HepG2 (cell line): Measurements from ENCODE around the gene PEMT. TPM values are rescaled to one million over a fixed set of nuclear protein-coding genes. Genes with fewer than 3 reads are reported as not detected.
A peak's percentile ranks its signal among the peaks of the same experiment; 100 is the strongest.

Experiments used
- ATAC-seq: fragments of 200-7000 bp; cut with Tn5 transposase; 3 replicates; pipeline ENCODE4 v1.9.1; 2020; ENCODE audit warnings: mild to moderate bottlenecking, moderate library complexity
- BruUV-seq: library from RNA; stranded (reverse); fragments of 400-500 nt; replicated peaks from 2 replicates; lab custom pipeline; 2021; lab: Mats Ljungman, UMichigan
- CTCF ChIA-PET: fragments of 300-600 bp; formaldehyde crosslinking; extraction: SDS; loops from one replicate; lab custom pipeline; 2021; ENCODE audit warnings: low total read pairs, inconsistent platforms, low intra/inter-chr PET ratio; lab: Yijun Ruan, JAX
- POLR2A ChIA-PET: fragments of 350-600 bp; sonication (Branson Sonifier 250); formaldehyde crosslinking; loops from one replicate; lab custom pipeline; 2020; ENCODE audit warnings: antibody characterized with exemption, inconsistent platforms; lab: Yijun Ruan, JAX
- DNase-seq: peaks from one replicate; pipeline ENCODE4 v3.0.0-alpha.2; 2015; ENCODE audit warnings: low spot score
- FAIRE-seq: peaks from 3 replicates; lab custom pipeline; 2011; peaks lifted over from hg19 to GRCh38; lab: Jason Lieb, UNC
- H2AFZ ChIP-seq: one replicate; pipeline ENCODE4 v1.6.1; 2011; ENCODE audit warnings: low read length, inconsistent platforms
- H3K27ac ChIP-seq: fragments of 300-600 bp; 3 replicates; pipeline ENCODE4 v1.8.0; 2011; ENCODE audit warnings: mixed run types, mild to moderate bottlenecking, mixed read lengths, low read length, inconsistent platforms; ENCODE audit not compliant: insufficient read depth; ENCODE audit errors: extremely low read length
- H3K27me3 ChIP-seq, 2 experiments: fragments of 200-600 bp in 1 of 2; 2 replicates in 1 of 2; 3 replicates in 1 of 2; pipeline versions ENCODE4 v1.6.0 to v1.8.0; 2011; ENCODE audit warnings: low read length in 2 of 2, mild to moderate bottlenecking in 2 of 2, moderate library complexity in 2 of 2, inconsistent platforms in 1 of 2; ENCODE audit not compliant: insufficient read depth in 2 of 2, control insufficient read depth in 1 of 2
- H3K36me3 ChIP-seq, 2 experiments: fragments of 200-600 bp in 1 of 2; replicated peaks in 1 of 2; 2 replicates in 1 of 2; 3 replicates in 1 of 2; pipeline versions ENCODE4 v1.5.1 to v1.8.0; 2011; ENCODE audit warnings: low read length in 2 of 2, inconsistent platforms in 1 of 2; ENCODE audit not compliant: insufficient read depth in 2 of 2, control insufficient read depth in 1 of 2
- H3K4me1 ChIP-seq: 2 replicates; pipeline ENCODE4 v1.5.1; 2012; ENCODE audit warnings: low read length, inconsistent platforms; ENCODE audit not compliant: insufficient read depth
- H3K4me2 ChIP-seq: 2 replicates; pipeline ENCODE4 v1.6.0; 2011; ENCODE audit warnings: low read depth, low read length, inconsistent platforms
- H3K4me3 ChIP-seq, 3 experiments: fragments of 200-600 bp in 1 of 3; sonication (generic), shearing (Covaris generic) in 1 of 3; replicated peaks in 1 of 3; 2 replicates each; pipeline ENCODE4 v1.5.1; 2011 to 2016; ENCODE audit warnings: low read length in 3 of 3, inconsistent platforms in 2 of 3, low read depth in 2 of 3, mild to moderate bottlenecking in 2 of 3, control low read depth in 1 of 3, mixed read lengths in 1 of 3; ENCODE audit not compliant: insufficient read depth in 1 of 3
- H3K79me2 ChIP-seq: one replicate; pipeline ENCODE4 v1.6.1; 2011; ENCODE audit warnings: low read length, inconsistent platforms; ENCODE audit not compliant: insufficient read depth
- H3K9ac ChIP-seq: 2 replicates; pipeline ENCODE4 v1.6.0; 2011; ENCODE audit warnings: mild to moderate bottlenecking, low read depth, low read length, inconsistent platforms; ENCODE audit not compliant: insufficient read depth
- H3K9me3 ChIP-seq: 2 replicates; pipeline ENCODE4 v1.5.1; 2012; ENCODE audit warnings: mild to moderate bottlenecking, low read length
- H4K20me1 ChIP-seq: 2 replicates; pipeline ENCODE4 v1.6.0; 2011; ENCODE audit warnings: inconsistent platforms, mild to moderate bottlenecking, low read length, moderate library complexity; ENCODE audit not compliant: insufficient read depth
- HNRNPL ChIP-seq: fragments of 200-400 bp; formaldehyde crosslinking; IDR thresholded peaks from 2 replicates; pipeline ENCODE4 v1.6.1; 2017; ENCODE audit warnings: mild to moderate bottlenecking, low read depth, low read length
- IRF1 ChIP-seq: sonication (generic); formaldehyde crosslinking; IDR thresholded peaks from 2 replicates; pipeline ENCODE4 v1.4.0; 2020; ENCODE audit warnings: low read depth, mild to moderate bottlenecking, missing genetic modification reagents
- KLF12 ChIP-seq: sonication (generic); formaldehyde crosslinking; IDR thresholded peaks from 2 replicates; pipeline ENCODE4 v1.4.0; 2020; ENCODE audit warnings: missing genetic modification reagents, borderline replicate concordance
- MED13 ChIP-seq: sonication (generic); formaldehyde crosslinking; IDR thresholded peaks from 2 replicates; pipeline ENCODE4 v1.5.0; 2020; ENCODE audit warnings: missing genetic modification reagents
- MLX ChIP-seq: IDR thresholded peaks from 2 replicates; pipeline ENCODE4 v1.6.1; 2016
- MYPOP ChIP-seq: sonication (generic); formaldehyde crosslinking; IDR thresholded peaks from 2 replicates; pipeline ENCODE4 v1.8.1; 2023; ENCODE audit warnings: mild to moderate bottlenecking, moderate library complexity, missing genetic modification reagents
- NFIC ChIP-seq: IDR thresholded peaks from 2 replicates; pipeline ENCODE4 v1.6.1; 2012; ENCODE audit warnings: mild to moderate bottlenecking, low read length, inconsistent platforms
- POLR2AphosphoS2 ChIP-seq: IDR thresholded peaks from 2 replicates; pipeline ENCODE4 v1.6.1; 2011; ENCODE audit warnings: low read depth, low read length, improper control_type of control experiment
- SRY ChIP-seq: sonication (generic); formaldehyde crosslinking; IDR thresholded peaks from 2 replicates; pipeline ENCODE4 v1.8.0; 2022; ENCODE audit warnings: mild to moderate bottlenecking, missing genetic modification reagents
- TRIM22 ChIP-seq: fragments of 450-650 bp; IDR thresholded peaks from 2 replicates; pipeline ENCODE4 v1.6.1; 2017
- ZBTB34 ChIP-seq: sonication (generic); formaldehyde crosslinking; IDR thresholded peaks from 2 replicates; pipeline ENCODE4 v1.8.0; 2022; ENCODE audit warnings: mild to moderate bottlenecking, missing genetic modification reagents
- ZNF230 ChIP-seq: sonication (generic); formaldehyde crosslinking; IDR thresholded peaks from 2 replicates; pipeline ENCODE4 v1.4.0; 2020; ENCODE audit warnings: mild to moderate bottlenecking, missing genetic modification reagents
- ZNF275 ChIP-seq: sonication (generic); formaldehyde crosslinking; IDR thresholded peaks from 2 replicates; pipeline ENCODE4 v1.8.0; 2022; ENCODE audit warnings: missing genetic modification reagents, mild to moderate bottlenecking, inconsistent platforms, borderline replicate concordance
- ZNF782 ChIP-seq: sonication (generic); formaldehyde crosslinking; IDR thresholded peaks from 2 replicates; pipeline ENCODE4 v1.4.0; 2020; ENCODE audit warnings: missing genetic modification reagents, mild to moderate bottlenecking, borderline replicate concordance
- ZSCAN30 ChIP-seq: sonication (generic); formaldehyde crosslinking; IDR thresholded peaks from 2 replicates; pipeline ENCODE4 v1.5.0; 2020; ENCODE audit warnings: mild to moderate bottlenecking, missing genetic modification reagents
- WGBS: methylation state at CpG from one replicate; pipeline ENCODE4 v1.1.6; 2017; ENCODE audit warnings: low lambda C conversion rate; 5-methylcytosine and 5-hydroxymethylcytosine counted together
- in situ Hi-C: cut with HindIII; loops from 2 replicates; pipeline ENCODE4 v1.10.0; 2017; ENCODE audit warnings: low pct_unique_long_range_greater_than_20kb; ENCODE audit not compliant: extremely low pct_ligation_motif_present
- intact Hi-C: fragments of 100-400 bp; cut with micrococcal nuclease; formaldehyde crosslinking; loops from one replicate; pipeline ENCODE4 v1.10.0; 2022; ENCODE audit not compliant: unreplicated experiment
- polyA plus RNA-seq, 8 experiments: library from polyadenylated mRNA; depleted of rRNA in 3 of 8; stranded (reverse) in 7 of 8; unstranded in 1 of 8; fragments of >200 nt; fragmentation: Illumina TruSeq in 4 of 8; extraction: Trizol in 4 of 8; gene quantifications; 2 replicates each; pipeline versions ENCODE4 v1.2.1 to v1.2.3, GENCODE V29; 2011 to 2016; ENCODE audit warnings: low read depth in 4 of 8, missing spikeins in 1 of 8, mixed read lengths in 1 of 8; ENCODE audit not compliant: insufficient read depth in 1 of 8
- total RNA-seq, 5 experiments: library from RNA; depleted of rRNA; stranded (reverse); fragments of >200 nt; fragmentation: Illumina TruSeq; extraction: Trizol; gene quantifications; 2 replicates each; pipeline ENCODE4 v1.2.3, GENCODE V29; 2016; ENCODE audit warnings: low read depth in 1 of 5

The PEMT gene
- total and polyA plus RNA-seq, 2 of the 13 experiments (the other 11 are each of a cell fraction or from before 2014, with no cell fraction given), result 31.7 to 43.6 TPM

GRCh38 chr17:17609121-17609520, 17.6 kb upstream of the PEMT start:
- H3K9me3 ChIP-seq, result no peaks in the 10 kb centered on the region
- in situ Hi-C loops, result no loop called here
- no peak overlapping the region for H3K9ac ChIP-seq
- no peak overlapping the region for H2AFZ ChIP-seq
- no peak overlapping the region for H3K4me3 ChIP-seq
- FAIRE-seq (no peak), ATAC-seq (peak; percentile 72), DNase-seq (no peak)
- no peaks in the 10 kb centered on the region for H3K79me2 ChIP-seq
- WGBS, result 61% methylated on average over 3 of the region's 4 CpGs
- no peak overlapping the region for H3K27ac ChIP-seq
- H3K36me3 ChIP-seq, result no peaks in the 10 kb centered on the region
- intact Hi-C loops, result no loop called here
- H3K4me2 ChIP-seq, result peak overlapping the region; percentile 32
- 0 out of 5 replicates have a peak, but pooled peaks cover 0 to 1% of the 10 kb centered on the region in 2 experiments for H3K27me3 ChIP-seq
- CTCF ChIA-PET, result no interaction called here
- peaks cover 39% of the 10 kb centered on the region for H3K4me1 ChIP-seq
- no peaks in the 10 kb centered on the region for H4K20me1 ChIP-seq
- POLR2A ChIA-PET, result interaction anchor here (0.9 kb wide), 1 partner anchor 113 kb away, joined by 3 read pairs; the partner anchor contains the start of gene RASD1
- BruUV-seq, result no TSS peak
- TF ChIP-seq MYPOP (CRISPR knock-in tag) (no peak), ZSCAN30 (CRISPR knock-in tag) (no peak), HNRNPL (no peak), ZNF230 (CRISPR knock-in tag) (no peak), TRIM22 (no peak), IRF1 (CRISPR knock-in tag) (no peak), ZNF275 (CRISPR knock-in tag) (no peak), KLF12 (CRISPR knock-in tag) (no peak), SRY (CRISPR knock-in tag) (no peak), MLX (CRISPR knock-in tag) (no peak), MED13 (no peak), ZNF782 (CRISPR knock-in tag) (no peak), NFIC (no peak), ZBTB34 (CRISPR knock-in tag) (no peak), POLR2AphosphoS2 (no peak)
